DOHH2 (cell line): ENCODE measurements around the gene EIF1AD.

ENCODE experiments used
- EZH2phosphoT487 ChIP-seq: fragments of 200-600 bp; sonication (generic); IDR thresholded peaks from 2 replicates; pipeline ENCODE4 v1.6.1; 2017; ENCODE audit warnings: borderline replicate concordance, mild to moderate bottlenecking, antibody characterized with exemption, low read length, moderate library complexity, mixed read lengths
- TF ChIP-seq, protein P1 (sequence below): fragments of 200-600 bp; sonication (generic); IDR thresholded peaks from one replicate; pipeline ENCODE4 v1.5.1; 2014; ENCODE audit warnings: antibody characterized with exemption, mild to moderate bottlenecking, low read depth, low read length; ENCODE audit not compliant: poor library complexity, severe bottlenecking

DNA sequence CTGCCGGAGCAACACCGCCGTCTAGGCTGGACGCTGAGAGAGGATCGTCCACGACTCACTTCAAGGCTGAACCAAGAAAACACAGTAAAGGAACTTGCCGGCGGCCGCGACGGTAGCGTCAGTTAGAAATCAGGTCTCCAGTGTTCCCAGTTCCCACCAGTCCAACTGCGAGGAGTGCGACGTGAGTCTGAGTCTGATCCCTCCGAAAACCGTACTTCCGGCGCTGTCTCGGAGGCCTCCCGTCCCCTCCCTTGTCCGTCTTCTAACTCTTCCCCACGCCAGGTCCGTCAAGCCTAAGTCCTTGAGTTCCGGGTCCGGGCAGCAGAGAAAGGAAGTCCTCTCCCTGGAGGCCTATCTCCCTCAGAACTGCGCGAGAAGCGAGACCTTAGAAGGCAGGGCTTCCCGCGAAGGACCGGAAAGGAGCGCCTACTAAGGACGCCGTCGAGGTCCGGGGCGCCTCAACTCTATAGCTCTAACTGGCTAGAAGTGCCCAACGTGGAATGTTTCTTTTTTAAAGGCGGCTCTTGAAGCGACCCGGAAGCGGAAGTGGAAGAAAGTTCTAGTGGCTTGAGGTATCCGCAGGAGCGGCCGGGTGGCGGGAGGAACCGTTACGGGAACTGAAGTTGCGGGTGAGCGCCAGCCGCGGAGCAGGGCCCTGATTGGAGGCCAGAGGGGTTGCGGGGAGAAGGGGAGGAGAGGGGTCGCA lies at the start of gene EIF1AD, which contains the start of gene BANF1:
- TF ChIP-seq, protein P1, sequence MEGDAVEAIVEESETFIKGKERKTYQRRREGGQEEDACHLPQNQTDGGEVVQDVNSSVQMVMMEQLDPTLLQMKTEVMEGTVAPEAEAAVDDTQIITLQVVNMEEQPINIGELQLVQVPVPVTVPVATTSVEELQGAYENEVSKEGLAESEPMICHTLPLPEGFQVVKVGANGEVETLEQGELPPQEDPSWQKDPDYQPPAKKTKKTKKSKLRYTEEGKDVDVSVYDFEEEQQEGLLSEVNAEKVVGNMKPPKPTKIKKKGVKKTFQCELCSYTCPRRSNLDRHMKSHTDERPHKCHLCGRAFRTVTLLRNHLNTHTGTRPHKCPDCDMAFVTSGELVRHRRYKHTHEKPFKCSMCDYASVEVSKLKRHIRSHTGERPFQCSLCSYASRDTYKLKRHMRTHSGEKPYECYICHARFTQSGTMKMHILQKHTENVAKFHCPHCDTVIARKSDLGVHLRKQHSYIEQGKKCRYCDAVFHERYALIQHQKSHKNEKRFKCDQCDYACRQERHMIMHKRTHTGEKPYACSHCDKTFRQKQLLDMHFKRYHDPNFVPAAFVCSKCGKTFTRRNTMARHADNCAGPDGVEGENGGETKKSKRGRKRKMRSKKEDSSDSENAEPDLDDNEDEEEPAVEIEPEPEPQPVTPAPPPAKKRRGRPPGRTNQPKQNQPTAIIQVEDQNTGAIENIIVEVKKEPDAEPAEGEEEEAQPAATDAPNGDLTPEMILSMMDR = no peak
- no peak for TF ChIP-seq EZH2phosphoT487
